HG02610 (cell line): Measurements from ENCODE around the gene OR14A16.

Experiments
- ATAC-seq: cut with Tn5 transposase; IDR thresholded peaks from one replicate; pipeline ENCODE4 v1.9.1; 2021; ENCODE audit warnings: mild to moderate bottlenecking, moderate library complexity; ENCODE audit not compliant: unreplicated experiment

OR14A16 gene, protein sequence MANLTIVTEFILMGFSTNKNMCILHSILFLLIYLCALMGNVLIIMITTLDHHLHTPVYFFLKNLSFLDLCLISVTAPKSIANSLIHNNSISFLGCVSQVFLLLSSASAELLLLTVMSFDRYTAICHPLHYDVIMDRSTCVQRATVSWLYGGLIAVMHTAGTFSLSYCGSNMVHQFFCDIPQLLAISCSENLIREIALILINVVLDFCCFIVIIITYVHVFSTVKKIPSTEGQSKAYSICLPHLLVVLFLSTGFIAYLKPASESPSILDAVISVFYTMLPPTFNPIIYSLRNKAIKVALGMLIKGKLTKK

DNA sequence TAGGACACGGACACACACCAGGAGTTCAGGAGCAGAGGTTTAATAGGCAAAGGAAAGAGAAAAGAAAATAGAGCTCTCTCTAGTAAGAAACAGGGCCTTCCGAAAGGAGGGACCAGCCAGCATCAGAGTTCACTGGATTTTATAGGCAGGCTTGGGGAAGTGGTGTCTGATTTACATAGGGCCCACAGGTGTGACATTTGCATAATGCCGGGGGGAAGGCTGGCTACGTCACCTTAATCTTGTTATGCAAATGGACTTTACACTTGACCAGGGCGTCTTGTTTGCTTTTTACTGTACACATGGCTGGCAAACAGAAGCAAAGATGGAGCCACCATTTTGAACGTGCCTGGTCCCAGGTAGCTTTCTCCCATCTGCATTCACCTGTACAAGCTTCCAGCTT, at the start of gene OR14A16:
Gene OR14A16 (minus strand): TSS at position 97 of the 400 bp plus-strand sequence. CDS start 8,390 bp downstream, outside the sequence.
- ATAC-seq, result no peak

DNA sequence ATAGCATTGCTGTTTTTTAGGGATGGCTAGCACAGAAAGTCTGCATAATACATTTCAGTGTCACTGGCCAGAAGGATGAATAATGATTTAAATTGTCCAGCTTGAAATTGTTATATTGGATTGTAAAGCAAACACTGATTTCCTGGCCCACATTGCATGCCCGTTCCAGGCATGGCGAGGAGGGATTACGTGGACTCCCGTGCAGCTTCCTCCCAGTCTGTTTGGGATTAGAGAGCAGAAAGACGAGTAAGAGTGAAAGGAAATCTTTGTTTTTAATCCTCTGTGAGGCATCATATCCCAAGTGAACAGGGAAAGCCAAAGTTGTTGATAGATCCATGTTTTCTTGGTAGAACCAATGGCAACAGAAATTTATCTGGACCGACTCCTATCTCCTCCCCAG, 41.5 kb upstream of the OR14A16 start:
- no peak for ATAC-seq

DNA sequence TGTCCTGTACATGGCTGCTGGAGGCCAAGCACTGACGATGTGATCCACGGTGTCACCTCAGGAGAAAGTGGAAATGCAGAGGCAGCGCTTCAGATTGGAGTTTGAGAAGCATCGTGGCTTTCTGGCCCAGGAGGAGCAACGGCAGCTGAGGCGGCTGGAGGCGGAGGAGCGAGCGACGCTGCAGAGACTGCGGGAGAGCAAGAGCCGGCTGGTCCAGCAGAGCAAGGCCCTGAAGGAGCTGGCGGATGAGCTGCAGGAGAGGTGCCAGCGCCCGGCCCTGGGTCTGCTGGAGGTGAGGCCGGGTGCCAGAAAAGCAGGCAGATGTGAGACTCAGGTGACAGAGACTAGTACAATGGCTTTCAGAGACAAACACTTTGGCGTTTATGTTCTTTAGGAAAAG, 40.7 kb upstream of the OR14A16 start:
- ATAC-seq, result no peak

DNA sequence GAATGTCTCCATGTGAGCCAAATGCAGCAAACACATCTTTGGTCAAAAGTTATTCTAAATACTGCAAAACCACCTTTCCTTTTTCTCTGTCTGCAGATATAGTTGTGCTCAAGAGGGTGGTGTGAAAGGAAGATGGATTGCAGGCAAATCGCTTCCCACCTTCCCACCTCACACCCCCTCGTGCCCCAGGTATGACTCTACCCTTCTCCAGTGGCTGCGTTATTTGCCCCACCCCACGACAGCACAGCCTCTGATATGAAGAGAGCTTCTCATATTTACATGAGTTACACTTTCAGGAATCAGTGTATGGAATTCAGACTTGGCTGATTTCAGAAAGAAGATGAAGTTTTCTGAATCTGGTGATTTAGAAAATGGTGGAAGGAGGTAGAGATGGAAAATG, 38.8 kb upstream of the OR14A16 start:
- no peak for ATAC-seq

DNA sequence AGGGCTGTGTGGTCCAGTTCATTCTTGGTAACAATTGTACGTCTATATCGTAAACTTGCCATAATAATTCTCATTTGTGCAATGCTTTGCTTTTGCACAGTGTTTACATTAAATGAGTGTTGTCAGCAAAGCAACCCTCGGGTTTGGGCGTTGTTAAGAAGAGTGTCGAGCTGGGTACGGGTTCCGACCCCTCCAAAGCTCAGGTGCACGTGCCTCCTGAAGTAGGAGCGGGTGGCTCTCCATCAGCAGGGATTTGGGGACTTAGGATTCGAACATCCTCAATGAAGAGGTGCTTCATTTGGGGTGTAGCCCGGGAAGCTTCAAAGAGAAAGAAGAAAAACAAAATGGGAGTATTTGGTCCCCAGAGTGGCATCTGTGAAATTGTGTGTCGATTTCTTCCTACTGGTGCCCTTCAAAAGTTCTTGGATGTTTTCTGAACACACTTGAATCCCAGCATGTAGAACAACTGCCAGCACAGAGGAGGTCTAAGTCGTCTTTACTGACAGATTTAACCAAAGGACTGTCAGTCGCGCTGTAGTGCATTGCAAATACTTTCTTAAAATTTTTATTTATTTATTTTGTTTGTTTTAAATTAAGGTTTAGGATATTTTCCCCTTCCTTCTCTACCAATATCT, 34.2 kb upstream of the OR14A16 start:
- peak; percentile 14 for ATAC-seq

DNA sequence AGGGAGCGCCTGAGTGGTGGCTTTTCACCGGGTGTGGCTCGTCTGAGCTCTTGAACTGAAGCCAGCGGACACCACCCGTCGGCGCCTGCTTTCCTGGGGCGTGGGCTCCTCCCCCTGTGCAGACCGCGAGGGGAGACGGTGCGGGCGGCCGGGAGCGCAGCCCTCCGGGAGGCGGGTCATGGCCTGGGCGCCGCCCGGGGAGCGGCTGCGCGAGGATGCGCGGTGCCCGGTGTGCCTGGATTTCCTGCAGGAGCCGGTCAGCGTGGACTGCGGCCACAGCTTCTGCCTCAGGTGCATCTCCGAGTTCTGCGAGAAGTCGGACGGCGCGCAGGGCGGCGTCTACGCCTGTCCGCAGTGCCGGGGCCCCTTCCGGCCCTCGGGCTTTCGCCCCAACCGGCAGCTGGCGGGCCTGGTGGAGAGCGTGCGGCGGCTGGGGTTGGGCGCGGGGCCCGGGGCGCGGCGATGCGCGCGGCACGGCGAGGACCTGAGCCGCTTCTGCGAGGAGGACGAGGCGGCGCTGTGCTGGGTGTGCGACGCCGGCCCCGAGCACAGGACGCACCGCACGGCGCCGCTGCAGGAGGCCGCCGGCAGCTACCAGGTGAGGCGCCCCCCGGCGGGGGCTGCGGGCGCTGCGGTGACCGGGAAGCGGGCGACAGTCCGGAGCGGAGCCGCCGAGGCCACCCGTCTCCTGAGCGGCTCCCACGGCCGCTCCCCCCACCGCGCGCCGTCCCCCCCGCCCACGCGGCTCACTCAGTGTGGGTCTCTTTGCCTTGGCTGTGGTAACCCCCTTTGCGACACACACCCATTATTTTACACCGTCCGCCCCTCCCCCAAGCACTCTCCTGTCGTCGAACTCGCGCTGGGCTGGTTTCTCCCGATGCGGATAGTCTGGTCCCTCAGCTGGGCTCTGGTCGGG, 33.4 kb upstream of the OR14A16 start, which contains the start of gene TRIM58:
Gene TRIM58 (plus strand): TSS at position 119 of the 916 bp plus-strand sequence. CDS start 60 bp downstream, at position 179.
- ATAC-seq, result peak; percentile 38

DNA sequence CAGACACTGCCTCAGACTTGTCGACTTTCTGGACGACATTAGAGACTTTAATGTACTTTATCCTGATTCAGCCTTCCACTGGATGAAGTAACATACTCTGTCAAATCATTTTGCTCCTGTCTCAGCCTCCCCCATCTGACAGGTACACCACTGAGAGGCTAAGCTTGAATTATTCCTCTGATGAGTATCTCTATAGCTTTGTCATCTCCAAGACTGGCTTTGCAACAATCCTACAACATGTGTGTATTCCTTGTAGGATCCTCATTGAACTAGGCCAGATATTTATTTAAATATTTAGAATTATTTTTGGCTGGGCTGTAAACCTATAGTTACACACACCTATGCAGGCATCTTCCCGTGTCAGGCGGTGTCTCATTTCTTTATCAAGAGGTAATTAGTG, 32.0 kb upstream of the OR14A16 start:
- no peak for ATAC-seq

DNA sequence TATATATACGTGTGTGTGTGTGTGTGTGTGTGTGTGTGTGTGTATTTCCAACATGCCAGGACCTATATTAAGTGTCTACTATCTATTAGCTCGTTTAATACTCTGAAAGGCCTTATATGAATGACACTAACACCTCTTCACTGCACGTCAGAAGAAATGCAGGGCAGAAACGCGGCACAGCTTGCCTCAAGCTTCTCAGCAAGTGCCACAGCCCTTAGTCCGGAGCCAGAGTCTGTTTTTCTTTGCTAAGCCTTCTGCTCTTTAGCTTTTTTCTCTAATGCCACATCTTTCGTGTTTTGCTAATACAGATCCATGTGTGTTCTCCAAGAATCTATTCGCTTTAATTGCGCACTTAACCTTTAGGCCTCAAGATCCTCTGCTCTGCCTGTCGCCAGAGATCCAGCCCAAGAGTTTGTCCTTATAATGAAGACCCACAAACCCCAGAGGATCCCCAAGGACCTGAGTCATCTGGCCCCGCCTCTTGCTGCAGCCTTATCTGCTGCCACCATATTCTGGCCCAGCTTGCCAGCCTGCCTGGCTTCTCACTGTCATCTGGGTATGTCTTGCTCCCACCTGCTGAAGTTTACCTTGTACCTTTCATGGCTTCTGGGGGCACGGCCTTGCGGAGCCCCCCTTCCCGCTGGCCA, 31.1 kb upstream of the OR14A16 start:
- ATAC-seq, result no peak

DNA sequence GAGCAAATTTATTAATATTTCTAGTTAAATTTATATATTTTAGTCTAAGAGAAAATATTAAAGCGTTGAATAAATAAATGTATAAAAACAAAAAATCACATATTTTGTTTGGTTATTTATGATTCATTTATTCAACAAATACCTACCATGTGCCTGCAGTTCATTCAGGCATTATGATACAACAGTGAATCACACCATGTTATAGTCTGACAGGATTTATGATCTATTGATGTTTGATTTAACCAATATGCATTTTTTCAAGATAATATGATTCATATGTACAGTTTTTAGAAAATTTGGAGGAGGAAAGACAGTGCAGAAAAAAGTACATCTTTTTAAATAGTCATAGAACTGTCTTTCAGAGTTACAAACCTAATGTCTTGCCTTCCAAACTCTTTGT, 25.7 kb upstream of the OR14A16 start:
- ATAC-seq, result no peak

DNA sequence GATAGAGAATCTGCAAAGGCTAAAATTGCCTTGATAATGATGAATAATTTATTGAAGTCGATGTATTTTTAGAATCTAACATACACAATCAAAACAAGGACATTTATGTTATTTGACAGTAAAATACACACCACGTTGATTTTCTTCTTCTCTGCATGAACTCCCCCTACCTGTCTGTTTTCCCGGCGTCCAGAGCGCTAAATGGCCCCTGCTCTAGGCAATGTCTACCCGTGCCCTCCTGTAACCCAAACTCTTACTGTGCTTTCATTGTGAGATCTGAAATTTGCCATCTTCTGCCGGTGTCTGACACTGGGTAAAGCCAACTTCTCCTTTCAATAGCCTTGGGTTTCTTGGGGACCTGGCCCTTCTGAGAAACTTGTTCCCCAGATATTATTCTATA, 24.4 kb upstream of the OR14A16 start:
- ATAC-seq, result no peak

DNA sequence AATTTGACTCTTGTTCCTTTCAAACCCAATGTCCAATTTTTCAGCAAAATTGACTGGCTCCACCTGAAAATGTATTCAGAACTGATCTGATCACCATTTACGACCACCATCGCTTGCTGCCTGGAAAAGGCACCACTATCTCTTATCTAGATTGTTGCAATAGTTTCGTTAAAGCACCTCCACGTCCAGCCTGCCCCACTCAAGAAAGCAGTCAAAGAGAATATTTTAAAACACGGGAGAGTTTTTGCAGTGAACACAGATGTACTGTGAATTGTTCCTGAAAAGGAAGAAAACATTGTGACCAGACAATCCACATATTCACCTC, 21.7 kb upstream of the OR14A16 start:
- ATAC-seq, result no peak

DNA sequence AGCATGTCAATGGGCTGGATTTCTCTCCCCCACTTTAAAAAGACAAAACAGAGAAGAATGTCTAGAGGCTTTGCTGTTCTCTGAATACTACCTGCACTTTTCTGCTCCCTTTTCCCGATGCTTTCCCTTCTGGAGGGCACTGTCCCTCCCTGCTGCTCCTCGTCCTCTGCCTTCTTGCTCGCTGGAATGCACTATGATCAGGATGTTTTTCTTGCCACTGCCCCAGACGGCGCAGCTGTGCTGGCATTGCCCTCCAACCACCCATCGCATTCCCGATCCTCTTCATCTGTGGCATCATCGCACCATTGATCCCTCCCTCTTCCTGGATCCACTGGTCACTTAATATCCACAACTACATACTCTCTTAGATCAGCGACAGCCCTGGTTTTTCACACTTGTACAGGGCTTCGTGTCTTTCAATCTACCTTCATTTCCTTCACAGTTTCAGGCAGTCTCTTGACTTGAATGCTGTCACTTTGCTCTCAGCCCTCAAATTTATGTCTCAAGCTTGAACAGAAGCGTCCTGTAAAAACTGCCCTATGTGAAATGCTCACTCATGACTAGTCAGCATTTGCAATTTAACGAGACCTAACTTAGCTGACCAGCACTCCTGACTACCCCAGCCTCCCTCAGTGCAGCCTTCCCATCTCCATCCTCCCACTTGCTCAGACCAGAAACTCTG, 21.2 kb upstream of the OR14A16 start:
- ATAC-seq, result no peak

DNA sequence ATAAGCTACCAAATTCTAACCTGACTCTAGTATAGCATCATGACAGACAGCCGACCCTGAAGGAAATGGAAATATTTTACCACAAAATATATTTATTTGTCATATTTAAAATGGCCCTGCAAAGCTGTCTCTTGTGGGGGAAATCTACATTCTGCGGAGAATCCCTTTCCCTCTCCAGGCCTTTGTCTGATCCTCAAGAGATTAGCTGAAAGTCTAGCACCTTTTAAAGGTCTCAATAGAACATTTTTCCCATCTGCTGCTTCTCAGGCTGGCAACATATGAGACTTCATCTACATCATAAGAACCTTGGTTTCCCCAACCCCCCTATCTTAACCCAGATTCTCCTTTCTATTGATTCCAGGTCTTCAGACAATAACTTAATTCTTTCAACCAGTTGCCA, 19.5 kb upstream of the OR14A16 start:
- no peak for ATAC-seq

DNA sequence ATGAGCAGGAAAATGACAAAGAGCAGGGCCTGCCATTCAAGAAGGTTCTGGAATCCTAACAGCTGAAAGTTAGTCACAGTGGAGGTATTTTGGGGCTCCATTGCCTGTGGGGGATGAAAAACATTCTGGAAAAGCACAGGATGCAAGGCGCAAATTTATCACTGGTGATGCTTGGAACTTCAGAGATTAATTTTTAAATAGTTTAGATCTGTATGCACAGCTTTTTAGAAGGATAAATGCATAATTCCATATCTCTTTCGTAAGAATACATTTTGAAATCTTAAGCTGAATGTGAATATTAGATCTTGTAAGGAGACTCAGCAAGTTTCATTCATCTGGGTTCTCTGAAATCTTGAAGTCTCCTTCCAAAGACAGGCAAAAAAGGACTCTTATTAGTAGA, 17.9 kb upstream of the OR14A16 start, which contains the start of gene OR11L1:
Gene OR11L1 (minus strand): TSS at position 101 of the 400 bp plus-strand sequence. CDS start 0 bp downstream, at position 101.
- no peak for ATAC-seq

DNA sequence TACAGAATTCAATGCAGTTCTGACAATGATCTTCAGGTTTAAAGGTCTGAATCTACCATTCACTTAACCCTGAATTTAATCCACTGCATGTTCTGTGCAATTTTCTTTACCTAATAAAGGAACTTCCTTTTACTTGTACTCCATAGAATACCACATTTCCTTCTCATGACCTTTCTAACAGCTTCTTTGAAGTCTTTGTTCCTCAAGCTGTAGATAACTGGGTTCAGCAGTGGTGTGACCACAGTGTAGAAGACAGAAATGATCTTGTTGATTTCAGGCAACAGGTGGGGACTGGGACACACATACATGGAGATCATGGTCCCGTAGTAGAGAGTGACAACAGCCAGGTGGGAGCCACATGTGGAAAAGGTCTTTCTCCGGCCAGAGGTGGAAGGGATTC, 16.9 kb upstream of the OR14A16 start:
- ATAC-seq, result no peak

DNA sequence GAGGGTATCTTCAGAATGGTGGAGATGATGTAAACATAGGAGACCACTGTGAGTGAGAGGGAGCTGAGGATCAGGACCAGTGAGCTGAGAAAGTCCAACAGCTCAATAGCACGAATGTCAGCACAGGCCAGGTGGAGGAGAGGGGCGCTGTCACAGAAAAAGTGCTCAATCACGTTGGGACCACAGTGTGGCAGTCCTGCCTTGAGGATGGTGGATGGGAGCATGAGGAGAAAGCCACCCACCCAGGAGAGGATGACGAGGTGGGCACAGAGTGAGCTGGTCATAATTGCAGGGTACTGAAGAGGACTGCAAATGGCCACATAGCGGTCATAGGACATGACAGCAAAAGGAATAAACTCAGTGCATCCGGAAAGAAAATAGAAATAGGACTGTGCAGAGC, 9.7 kb upstream of the OR14A16 start:
- ATAC-seq, result no peak

DNA sequence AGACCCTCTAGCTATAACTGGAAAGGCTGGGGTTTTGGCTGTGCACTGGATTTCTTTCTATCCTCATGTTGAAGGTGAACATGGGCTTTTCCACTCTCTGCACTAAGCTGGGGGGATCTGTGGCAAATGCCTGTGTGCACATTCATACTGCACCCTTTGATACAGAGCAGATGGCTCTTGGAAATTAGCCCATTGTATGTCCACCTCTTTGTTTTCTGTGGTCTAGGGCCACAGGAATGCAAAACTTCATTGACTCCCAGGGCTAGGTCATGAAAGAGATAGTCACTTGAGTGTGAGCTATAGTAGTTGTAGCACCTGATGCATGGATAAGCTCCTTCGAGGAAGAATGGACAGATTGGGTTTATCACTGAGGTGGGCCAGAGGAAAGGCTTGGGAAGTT, 5.7 kb upstream of the OR14A16 start:
- ATAC-seq, result no peak

DNA sequence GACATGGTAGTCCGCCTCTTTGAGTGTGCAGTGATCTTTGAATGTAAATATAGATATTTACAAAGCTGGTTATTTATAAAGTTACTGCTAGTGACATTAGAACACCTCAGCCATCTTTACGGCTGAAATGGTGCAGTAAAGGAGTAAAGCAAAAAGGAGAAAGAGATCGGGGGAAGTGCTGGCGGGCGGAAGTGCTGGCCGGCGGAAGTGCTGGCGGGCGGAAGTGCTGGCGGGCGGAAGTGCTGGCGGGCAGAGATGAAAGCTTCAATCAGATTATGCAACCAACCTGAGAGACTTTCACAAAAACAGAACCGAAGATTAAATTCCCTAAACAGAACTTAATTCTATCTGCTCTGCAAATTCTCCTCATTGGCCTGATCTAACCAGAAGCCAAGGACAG, 1.4 kb upstream of the OR14A16 start:
- no peak for ATAC-seq

DNA sequence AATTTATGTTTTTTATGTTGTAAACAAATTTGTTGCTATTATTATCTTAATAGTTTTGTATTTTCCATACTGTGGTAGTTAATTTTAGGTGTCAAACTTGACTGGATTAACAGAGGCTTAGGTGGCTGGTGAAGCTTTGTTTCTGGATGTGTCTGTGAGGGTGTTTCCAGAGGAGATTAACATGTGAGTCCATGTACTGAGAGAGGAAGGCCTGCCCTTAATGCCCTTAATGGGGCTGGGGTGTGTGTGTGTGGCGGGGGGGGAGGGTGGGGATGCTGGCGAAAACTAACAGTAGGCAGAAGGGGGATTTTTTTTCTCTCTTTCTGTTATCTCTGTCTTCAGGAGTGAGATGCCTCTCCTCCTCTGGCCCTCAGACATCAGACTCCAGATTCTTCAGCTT, 1.9 kb downstream of the OR14A16 start:
- ATAC-seq, result no peak

DNA sequence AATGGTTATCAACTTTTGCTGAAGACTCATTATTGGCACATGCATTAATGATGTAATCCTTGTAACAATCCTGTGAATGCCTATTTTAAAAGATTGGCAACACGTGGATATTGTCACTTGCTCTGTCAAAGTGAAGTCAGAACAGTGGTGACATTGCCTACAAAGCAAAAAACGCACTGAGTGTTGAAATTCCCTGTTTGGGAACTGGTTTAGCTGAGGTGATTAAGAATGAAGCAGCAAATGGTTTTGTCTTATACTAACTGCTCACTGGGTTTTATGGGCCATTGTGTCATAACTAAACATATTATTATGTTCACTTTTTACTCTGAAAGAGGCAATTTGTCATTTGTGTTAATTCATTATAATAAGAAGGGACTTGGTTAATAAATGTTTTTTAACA, 11.3 kb downstream of the OR14A16 start:
- no peak for ATAC-seq

DNA sequence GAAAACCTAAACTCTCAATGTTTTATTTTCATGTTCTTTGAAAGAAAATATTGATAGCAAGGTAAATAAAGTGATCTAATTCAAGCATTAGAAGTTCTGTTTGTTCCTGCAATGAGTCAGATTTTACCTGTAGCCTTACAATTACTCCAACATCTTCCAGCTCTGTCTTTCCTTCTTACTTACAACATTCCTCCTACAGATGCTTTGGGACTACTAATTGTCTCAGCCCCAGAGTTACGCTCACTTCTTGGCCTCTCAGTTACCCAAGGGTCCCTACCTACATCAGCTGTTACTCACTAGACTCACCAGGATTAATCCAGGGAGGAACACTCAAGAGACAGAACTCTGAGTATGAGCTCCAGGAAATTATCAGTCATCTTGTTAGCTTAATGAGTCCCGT, 26.4 kb downstream of the OR14A16 start:
- ATAC-seq, result no peak
